Mucosa of gallbladder (tissue), 1 donor: Measurements from ENCODE around the gene SRP54. TPM values are rescaled to one million over a fixed set of nuclear protein-coding genes. Genes with fewer than 3 reads are reported as not detected.
"Not testable (repeated sequence)": the region's sequence is repeated elsewhere in the genome, so short reads cannot be mapped to it uniquely, and the experiment has no call there.

Experiments
- DNase-seq: peaks from one replicate; pipeline ENCODE4 v3.0.0-alpha.2; 2020; ENCODE audit warnings: low spot score
- total RNA-seq: library from RNA; stranded (reverse); gene quantifications from one replicate; pipeline ENCODE4 v1.2.1, GENCODE V29; 2021
- donor health status: DM: no; HTN: no; CAD: no.

The SRP54 gene
- total RNA-seq, 1 donor from 2014 or later = 37.3 TPM

DNA sequence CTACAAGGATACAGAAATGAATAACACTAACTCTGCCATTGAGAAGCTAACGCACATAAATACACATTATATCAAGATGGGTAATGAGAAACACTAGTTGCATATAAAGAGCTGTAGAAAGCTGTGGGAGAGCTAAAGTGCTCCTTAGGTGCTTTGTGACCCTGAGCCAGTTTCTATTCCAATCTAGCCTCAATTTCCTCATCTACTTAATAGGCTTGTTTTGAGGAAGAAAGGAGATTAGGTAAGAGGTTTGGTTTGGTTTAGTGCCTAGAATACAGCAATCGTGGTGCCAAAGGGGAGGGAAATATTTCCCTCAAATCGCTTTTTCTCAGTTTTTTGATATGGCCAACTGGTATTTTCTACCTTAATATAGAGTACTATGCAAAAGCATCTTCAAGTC is 994 bp downstream of the SRP54 start:
- DNase-seq = no peak

DNA sequence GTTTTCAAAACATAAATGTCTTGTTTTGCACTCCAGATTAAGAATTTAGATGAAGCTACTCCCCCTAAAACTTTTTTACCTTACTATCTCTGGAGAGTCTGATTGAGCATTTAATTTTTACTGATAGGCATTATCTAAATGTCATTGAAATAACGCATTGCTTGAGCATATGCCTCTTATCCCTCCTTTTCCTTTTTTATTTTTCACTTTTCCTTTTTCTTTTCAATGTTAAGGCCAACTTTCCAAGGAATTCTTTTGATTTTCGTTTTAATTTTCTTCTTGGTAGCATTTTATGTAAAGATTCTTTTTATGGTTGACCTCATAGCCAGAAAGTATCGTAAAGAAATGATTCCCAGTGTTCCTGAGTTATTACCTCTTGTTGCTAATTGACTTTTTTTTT is 2.9 kb downstream of the SRP54 start:
- no peak for DNase-seq

DNA sequence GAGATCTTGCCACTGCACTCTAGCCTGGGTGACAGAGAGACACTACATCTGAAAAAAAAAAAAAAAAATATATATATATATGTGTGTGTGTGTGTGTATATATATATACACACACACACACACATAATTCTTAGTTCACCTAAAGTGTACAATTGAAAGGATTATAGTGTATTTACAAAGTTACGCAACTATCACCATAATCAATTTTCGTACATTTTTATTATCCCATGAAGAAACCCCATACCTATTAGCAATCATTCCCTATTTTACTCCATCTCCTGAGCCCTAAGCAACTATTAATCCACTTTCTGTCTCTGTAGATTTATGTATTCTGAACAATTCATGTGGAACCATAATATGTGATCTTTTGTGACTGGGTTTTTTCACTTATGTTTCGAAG is 4.4 kb downstream of the SRP54 start:
- no peak for DNase-seq

DNA sequence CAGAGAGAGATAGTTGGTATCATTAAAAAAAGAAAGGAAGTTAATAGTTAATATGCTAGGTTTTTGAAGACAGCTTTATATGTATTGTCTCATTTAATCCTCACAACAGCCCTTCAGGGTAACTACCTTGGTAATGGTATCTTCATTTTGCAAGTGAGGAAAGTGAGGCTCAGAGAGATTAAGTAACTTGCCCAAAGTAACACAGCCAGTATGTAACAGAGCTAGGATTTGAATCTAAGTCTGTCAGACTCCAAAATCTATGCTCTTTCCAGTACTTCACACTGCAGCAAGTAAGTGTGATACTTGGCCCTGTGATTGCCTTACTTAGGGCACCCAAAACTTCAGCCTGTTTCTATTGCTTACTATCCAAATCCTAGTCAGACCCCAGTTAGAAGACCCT is 7.0 kb downstream of the SRP54 start:
- no peak for DNase-seq

DNA sequence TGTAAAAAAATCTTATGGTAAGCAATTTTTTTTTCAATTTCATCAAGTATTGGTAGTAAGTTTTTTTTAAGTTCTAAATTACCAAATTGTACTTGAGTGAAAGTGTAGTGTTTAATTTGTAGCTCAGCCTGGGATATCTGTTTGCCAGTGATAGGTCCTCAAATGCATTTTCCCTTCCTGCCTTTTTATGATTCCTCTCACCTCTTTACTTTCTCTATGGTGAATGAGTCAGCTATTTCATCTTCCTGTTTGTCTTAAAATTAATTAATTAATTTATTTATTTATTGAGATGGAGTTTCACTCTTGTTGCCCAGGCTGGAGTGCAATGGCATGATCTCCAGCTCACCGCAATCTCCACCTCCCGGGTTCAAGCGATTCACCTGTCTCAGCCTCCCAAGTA is 10.6 kb downstream of the SRP54 start:
- DNase-seq = no peak

DNA sequence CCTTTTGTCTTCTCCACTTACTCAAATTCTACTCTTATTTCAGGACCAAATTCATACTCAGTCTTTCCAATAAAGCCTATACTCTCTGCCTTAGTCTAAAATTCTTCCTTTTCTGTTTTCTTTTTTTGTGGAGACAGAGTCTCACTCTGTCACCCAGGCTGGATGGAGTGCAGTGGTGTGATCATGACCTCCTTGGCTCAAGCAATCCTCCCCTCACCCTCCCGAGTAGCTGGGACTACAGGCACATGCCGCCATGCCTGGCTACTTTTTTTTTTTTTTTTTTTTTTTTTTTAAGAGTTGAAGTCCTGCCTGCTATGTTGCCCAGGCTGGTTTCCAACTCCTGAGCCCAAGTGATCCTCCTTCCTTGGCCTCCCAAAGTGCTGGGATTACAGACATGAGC is 11.9 kb downstream of the SRP54 start:
- DNase-seq = no peak

DNA sequence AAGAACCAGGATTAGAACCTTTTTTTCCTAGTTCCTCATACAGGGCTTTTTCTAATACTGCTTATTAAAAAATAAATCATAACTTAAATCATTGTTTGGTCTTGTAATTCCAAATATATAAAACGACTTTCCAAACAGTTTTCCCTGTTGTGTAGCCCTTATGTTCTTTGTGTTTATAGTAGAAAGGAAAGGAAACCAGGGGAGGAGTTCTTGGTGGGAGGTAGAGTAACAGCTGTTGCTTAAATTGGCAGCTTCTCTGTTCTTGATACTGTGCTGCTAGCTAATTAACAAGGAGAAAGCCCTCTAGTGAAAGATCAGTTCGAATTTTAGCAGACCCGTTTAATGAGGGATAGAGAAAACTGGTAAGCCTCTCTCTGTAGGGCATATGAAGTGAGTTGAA is 15.0 kb downstream of the SRP54 start:
- DNase-seq = no peak

DNA sequence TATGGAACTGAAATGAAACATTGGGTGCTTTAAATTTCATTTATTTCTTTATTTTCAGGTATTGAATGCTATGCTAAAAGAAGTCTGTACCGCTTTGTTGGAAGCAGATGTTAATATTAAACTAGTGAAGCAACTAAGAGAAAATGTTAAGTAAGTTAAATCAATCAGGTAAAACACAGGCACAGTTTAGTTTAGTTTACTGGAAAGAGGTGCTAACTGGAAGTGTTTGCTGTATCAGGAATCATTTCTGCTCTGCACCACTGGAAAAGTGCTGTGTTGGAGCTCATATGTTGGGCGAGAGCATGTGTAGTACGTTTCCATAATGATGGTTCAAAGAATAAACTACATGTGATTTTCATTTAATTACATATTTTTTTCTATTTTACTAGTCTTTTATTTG is 16.7 kb downstream of the SRP54 start:
- DNase-seq = no peak

DNA sequence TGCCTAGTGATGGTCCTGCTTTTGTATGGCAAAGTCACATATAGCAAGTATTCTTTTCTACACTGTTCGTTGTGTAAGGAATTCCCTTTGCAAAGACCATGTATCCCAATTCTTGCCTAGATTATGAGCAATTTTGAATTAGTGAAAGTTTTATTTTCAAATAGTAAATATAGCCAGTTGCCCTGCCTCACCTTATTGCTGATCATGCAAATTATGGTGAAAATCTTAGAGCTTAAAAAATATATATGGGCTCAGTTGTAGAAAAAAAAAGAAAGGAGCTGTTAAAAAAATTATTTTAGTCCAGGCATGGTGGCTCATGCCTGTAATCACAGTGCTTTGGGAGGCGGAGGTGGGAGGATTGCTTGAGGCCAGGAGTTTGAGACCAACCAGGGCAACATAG is 18.8 kb downstream of the SRP54 start:
- DNase-seq = no peak

DNA sequence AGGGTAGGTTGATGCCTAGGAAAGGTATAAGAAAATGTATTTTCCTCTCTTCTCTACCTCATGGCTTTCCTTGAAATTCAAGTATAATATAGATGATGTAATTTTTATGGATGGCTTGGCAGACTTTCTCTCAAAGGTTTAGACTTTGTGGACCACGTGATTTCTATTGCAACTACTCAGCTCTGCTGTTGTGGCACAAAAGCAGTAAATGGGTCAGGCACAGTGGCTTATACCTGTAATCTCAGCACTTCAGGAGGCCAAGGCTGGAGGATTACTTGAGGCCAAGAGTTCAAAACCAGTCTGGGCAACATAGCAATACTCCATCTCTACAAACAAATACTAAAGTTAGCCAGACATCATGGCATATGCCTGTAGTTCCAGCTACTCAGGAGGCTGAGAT is 22.0 kb downstream of the SRP54 start:
- DNase-seq = no peak

DNA sequence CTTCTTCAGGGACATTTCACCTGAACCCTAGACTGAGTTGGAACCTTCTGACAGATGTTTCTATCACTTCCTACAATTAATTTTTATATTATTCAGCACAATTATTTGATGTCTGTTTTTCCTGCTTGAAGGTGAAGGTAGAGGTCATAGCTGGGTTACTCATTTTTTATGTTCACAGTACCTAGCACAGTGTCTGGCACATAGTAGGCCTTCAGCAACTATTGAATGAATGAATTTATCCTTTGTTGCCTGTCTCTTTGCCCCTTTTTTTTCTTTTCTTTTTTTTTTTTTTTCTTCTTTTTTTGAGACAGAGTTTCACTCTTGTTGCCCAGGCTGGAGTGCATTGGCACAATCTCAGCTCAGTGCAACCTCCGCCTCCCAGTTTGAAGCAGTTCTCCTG is 33.8 kb downstream of the SRP54 start:
- DNase-seq = no peak

DNA sequence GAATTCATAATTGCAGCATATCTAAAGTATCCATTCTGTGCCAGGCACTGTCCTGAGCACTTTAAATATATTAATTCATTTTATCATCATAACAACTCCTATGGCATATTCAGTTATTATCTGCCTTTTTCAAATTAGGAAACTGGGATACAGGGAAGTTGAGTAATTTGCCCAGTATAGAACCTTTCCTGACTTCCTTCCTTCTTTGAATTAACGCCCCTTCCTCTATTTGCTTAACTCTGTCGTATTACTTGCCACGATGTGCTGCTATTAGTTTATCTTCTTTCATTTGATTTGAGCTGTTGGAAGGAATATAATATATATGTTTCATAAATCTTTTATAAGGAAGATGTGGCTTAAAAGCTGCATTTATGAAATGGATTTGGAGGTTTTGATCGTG is 37.9 kb downstream of the SRP54 start:
- no peak for DNase-seq

DNA sequence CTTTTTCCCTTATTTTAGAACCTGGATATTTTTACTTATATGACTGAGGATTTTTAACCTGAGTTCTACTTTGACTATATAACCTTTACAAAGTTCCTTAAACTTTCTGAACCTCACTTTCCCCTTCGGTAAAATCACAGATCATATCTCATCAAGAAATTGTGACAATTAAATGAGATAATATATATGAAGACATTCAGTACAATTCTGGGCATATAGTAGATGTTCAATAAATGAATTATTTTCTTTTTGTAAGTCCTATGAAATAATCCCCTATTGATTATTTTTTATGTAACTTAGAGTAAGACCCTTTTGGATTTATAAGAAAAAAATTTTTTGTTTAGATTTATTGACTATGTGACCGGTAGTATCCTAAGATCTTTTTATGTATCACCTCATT is 45.6 kb downstream of the SRP54 start:
- no peak for DNase-seq

DNA sequence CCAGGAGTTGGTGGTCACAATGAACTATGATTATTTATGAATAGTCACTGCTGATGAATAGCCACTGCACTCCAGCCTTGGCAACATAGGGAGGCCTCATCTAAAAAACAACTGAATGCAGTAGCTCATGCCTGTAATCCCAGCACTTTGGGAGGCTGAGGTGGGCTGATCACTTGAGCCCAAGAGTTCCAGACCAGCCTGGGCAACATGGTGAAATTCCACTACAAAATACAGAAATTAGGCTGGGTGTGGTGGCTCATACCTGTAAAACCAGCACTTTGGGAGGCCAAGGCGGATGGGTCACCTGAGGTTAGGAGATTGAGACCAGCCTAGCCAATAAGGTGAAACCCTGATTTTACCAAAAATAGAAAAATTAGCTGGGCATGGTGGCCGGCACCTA is 49.8 kb downstream of the SRP54 start:
- DNase-seq = no peak

DNA sequence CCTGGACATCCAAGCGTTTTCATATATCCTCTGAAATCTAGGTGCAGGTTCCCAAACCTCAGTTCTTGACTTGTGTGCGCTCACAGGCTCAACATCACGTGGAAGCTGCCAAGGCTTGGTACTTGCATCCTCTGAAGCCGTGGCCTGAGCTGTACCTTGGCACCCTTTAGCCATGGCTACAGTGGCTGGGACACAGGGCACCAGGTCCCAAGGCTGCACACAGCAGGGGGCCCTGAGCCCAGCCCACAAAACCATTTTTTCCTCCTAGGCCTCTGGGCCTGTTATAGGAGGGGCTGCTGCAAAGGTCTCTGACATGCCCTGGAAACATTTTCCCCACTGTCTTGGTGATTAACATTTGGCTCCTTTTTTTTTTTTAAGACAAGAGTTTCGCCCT is 51.6 kb downstream of the SRP54 start:
- DNase-seq = no peak

DNA sequence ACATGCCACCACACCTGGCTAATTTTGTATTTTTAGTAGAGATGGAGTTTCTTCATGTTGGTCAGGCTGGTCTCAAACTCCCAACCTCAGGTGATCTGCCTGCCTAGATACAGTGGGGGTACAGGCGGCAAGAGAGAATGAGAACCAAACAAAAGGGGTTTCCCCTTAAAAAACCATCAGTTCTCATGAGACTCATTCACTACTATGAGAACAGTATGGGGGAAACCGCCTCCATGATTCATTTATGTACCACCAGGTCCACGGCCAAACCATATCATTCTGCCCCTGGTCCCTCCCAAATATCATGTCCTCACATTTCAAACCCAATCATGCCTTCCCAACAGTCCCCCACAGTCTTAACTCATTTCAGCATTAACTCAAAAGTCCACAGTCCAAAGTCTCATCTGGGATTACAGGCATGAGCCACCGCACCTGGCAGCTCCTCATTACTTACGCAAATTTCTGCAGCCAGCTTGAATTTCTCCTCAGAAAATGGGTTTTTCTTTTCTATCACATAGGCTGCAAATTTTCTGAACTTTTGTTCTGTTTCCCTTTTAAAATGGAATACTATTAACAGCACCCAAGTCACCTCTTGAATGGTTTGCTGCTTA is 52.3 kb downstream of the SRP54 start:
- not testable (repeated sequence) for DNase-seq

DNA sequence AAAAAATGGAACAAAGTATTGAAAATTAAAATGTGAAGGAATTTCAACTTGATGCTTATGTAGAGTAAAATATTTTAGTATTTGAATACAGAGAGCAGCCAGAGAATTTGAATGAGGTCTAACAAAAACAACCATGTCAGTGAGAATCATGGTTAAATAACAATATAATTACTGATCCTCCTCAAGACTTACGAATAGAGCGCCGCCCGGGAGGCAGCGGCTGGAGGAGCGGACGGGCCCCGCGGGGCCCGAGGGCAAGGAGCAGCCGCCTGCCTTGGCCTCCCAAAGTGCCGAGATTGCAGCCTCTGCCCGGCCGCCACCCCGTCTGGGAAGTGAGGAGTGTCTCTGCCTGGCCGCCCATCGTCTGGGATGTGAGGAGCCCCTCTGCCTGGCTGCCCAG is 55.5 kb downstream of the SRP54 start:
- not testable (repeated sequence) for DNase-seq

DNA sequence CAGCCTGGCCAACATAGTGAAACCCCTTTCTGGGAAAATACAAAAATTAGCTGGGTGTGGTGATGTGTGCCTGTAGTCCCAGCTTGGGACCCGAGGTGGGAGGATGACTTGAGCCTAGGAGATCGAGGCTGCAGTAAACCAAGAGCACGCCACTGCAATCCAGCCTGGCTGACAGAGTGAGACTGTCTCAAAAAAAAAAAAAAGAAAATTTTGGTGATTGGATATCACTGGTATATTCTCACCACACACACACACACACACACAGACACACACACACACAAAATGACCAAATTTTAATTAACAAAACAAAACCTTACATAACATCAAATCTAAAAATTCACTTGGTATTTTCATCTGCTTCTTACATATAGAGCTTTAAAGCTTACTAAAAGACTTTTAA is 59.8 kb downstream of the SRP54 start:
- DNase-seq = no peak

DNA sequence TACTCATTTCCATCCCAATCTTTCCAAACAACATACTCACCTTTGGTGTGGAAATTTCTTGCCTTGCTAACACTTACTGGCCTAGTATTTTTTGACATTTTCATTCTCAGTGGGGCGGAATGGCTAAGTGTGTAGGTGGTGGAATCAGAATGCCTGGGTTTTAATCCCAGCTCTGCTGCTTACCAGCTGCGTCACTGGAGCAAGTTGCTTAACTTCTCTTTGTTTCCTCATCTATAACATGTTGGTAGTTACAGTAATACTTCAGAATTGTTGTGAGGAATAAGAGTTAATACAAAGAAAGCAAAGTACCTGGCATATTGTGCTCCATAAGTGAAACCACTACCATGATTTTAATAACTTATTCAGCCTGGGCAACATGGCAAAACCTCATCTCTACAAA is 60.3 kb downstream of the SRP54 start:
- no peak for DNase-seq

DNA sequence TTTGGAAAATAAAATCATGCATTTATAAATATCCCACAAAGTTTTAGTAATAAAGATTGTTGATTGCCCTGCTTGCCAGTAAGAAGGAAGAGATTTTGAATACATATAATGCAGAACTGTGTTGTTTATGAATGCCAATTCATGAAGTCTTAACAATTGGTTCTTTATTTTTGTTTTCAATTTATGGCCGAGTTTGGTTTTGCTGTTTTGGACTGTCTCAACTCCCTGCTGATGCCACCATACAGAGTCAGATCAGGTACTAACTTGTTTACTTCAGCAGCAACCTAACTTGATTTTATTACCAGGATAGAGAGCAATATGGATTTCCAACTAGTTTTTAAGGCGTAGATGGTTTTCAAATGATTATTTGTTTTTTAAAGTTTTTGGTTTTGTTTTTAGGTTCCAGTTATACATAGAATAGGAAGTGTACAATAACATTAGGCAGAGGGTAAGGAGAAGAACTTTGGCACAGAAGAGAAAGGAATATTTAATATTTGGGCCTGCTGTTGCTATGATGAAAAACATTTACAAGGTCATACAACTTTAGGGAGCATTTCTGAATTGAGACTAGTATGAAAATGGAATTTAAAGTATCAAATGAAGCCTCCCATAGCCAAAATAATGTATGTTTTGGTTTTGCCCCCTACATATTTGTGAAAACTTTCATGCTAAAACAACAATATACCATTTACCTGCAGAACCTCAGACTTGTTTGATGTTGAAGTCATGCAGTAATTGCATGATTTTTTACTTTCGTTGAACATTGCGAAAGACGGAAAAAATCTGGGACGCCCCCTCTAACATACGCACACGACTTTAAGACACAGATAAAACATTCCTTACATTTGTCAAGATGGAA is 62.4 kb downstream of the SRP54 start:
- DNase-seq = no peak

DNA sequence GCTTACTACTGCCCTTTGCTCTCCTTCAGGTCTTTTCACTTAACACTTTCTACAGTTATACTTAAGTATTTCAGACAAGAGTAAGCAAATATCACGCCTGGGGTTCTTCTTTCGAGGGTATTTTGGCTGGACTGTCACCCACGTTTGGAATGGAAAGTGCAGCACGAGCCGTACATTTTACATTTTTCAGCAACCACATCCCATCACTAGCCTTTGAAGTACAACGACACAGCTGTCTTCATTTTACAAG is 62.9 kb downstream of the SRP54 start:
- DNase-seq = no peak

DNA sequence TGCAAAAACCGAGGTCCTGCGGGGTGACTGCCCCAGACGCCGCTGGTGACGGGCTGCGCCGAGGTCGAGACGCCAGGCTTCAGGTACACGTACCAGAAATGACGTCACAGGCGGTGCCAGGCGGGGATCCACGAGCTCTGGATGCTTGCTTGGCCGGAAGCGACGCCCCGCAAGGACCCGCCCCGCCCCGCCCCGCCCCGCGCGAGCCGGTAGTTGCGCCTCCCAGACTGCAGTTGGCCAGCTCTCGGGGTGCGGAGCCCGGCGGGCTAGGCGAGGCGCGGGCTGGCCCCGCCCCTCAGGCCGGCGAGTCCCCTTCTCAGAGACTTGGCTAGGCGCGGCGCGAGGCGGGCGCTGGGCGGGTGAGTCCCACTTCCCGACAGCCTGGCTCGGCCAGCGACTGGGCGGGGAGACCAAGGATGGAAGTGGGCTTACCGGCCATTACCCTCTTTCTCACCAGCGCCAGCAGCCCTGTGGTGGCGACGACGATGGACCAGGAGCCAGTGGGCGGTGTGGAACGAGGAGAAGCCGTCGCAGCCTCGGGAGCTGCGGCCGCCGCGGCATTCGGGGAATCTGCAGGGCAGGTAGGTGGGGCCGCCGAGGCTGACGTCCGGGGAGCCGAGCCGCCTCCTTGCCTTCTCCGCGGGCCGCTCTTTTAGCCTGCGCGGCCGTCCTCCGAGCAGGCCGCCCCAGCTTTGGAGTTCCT is 63.4 kb downstream of the SRP54 start, which contains the start of gene FAM177A1:
FAM177A1 (plus strand) TSS at position 225 of the 703 bp plus-strand sequence; CDS start at position 417, 192 bp downstream.
- peak; percentile 99 for DNase-seq
